Non-pigmented ciliary epithelial cell (primary cell): ENCODE data around the gene SIGLEC1.

Experiments used
- DNase-seq: peaks from one replicate; pipeline ENCODE4 v3.0.0-alpha.2; 2010; ENCODE audit warnings: low read depth

SIGLEC1 gene

DNA sequence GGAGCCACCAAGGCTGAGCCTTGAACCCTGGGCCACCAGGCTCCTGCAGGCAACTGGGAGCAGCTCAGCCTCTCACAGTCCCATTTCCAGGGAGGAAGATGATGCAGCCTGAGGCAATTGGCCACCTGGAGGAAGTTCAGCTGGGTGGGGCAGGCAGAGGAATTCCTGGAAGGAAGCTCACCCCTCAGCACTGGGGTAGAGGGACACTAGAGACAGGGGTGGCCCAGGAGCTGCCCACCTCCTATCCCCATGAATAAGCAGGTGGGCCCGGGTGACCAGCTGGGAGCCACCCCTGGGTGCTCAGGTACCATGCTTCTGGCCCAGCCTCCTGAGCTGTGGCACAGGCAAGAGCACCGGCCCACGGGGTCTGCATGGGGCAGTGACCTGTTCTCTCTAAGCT is 16.5 kb upstream of the SIGLEC1 start:
- no peak for DNase-seq

DNA sequence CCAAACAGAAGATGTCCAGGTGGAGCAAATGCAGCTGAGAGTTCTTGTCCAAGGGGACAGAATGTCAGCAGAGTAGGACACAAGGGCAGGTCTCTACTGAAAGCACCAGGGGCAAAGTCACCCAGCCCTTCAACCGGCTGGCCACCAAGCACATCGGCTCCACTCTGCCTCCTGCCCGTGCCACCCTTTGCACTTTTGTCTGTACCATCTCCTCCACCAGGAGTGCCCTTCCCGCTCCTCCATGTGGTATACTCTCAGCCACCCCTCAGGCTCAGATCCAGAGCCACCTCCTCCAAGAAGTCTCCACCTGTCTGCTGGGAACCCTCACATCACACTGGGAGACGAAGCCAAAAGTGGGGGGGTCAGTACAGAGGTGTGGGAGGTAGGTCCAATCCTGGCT is 16.0 kb upstream of the SIGLEC1 start:
- DNase-seq, result no peak

DNA sequence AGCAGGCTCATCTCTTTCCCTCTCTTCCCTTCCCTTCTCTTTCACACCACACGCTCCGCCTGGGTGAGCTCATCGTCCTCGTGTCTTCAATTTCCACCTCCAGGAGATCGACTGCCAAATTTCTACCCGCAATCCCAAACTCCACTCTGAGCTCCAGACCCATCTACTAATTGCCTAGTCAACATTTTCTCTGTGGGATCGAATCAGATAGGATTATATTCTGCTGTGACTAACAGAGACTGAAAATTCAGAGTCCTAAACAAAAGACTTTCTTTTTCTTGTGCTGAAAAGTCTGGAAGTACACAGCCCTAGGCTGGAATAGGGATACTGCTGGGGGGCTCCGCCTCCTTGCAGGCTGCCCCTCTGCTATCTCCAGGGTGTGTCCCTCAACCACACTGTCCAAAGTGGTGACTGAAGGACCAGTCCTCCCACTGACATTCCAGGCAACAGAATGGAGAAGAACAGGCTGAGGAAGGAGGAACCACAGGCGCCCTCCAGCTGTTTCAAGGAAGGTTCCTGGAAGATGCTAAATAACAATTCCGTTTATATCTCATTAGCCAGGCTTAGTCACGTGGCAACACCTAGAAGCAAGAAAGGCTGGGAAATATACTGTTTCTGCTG is 15.1 kb upstream of the SIGLEC1 start:
- no peak for DNase-seq

DNA sequence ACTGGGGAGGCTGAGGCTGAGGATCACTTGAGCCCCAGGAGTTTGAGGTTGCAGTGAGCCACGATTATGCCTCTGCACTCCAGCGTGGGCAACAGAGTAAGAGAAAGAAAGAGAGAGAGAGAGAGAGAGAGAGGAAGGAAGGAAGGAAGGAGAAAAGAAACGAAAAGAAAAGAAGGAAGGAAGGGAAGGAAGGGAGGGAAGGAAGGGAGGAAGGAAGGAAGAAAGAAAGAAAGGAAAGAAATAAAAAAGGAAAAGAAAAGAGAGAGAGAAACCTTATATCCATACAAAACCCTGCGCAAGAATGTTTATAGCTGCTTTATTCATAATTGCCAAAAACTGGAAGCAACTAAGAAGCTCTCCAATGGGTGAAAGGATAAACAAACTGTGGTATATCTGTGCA is 12.0 kb upstream of the SIGLEC1 start:
- no peak for DNase-seq

DNA sequence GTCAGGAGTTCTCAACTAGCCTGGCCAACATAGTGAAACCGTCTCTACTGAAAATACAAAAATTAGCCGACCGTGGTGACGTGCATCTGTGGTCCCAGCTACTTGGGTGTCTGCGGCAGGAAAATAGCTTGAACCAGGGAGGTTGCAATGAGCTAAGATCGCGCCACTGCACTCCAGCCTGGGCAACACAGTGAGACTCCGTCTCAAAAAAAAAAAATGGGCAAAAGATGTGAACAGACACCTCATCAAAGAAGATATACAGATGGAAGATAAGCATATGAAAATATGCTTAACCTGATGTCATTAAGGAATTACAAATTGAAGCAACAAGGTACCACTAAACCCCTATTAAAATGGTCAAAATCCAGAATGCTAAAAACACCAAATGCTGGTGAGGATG is 10.9 kb upstream of the SIGLEC1 start:
- DNase-seq, result no peak

DNA sequence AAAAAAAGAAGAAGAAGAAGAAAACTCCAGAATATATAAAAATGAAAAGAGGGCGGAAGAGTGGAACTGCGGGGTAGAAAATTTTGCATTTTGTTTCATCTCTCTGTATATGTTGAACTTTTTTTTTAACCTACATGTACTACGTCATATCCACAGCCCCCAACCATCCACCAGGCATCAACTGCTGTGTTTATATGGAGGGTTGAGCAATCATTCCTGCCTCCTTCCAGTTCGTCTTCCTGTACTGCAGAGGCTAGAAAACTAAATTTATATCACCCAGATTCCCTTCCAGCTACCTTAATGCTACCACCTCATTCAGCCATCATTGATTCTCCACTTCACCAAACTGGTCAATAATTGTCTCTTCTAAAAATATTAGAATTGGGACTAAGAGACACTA is 9.5 kb upstream of the SIGLEC1 start:
- DNase-seq, result no peak

DNA sequence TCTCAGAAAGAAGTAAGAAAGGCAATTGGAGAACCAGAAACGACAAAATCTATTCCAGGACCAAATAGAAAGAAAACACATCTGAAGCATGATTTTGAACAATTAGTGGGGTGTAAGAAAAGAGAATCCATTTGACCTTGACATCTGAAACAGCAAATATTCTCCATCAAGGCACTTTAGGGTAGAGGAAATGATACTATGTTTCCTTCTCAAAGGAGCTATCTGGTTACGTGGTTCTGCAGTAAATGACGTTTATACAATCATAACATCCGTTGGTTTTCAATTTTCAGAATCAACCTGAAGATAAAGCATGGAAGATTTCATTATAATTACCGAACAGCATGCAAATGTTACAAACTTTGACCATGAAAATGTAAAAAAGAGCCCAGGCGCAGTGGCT is 8.2 kb upstream of the SIGLEC1 start:
- DNase-seq, result no peak

DNA sequence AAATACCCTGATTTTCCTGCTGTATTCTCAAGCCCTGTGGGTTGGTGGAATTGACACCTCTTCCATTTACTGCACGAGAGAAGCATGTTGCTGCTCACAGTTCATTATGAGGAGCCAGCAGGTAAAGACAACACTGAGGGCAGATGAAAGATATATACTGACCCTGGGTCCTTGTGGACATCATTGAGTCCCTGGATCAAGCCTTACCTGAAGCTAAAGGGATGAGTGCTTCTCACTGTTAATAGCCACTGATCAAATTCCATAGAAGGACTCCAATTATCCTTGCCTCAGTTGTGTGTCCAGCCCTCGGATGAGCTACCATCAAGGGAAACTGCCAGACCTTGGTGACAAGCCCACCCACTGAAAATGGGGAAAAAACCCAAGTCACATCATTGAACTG is 7.7 kb upstream of the SIGLEC1 start:
- DNase-seq, result no peak

DNA sequence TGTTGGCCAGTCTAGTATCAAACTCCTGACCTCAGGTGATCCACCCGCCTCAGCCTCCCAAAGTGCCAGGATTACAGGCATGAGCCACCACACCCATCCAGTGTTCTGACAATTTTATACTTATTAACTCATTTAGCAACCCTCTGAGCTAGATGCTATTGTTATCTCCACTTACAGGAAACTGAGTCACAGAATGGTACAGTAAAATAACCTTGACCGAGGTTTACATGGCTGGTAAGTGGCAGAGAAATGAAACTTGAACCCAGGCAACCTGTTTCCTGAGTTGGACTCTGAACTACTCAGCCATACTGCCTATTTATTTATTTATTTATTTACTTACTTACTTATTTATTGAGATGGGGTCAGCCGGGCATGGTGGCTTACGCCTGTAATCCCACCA is 6.6 kb upstream of the SIGLEC1 start:
- no peak for DNase-seq

DNA sequence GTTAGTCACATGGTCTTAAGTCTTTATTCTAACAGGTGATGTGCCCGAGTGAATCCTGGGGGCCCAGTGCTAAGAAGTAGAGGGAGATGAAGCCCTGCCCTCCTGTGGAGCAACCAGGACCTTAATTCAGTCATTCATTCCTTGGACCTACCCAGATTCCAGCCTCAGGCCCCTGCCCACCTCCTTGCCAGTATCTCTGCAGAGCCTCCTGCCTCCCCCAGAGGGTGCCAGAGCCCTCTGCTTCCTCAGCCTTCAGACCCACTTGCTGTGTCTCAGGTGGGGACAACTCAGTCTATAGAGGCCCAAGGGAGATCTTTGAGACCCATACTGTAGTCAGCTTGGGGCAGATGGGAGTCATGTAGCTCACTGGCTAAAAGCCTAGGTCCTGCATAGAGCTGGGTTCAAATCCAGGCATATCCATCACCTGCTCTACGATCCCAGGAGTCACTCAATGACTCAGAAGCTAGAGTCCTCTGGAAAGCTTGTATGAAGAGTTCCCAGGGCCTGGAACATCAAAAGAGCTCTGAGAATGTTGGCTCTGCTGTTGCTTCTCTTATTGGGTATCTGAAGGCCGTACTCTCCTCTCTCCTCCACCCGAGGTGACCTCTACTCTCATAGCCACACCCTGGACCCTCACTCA is 3.9 kb upstream of the SIGLEC1 start:
- DNase-seq, result no peak

DNA sequence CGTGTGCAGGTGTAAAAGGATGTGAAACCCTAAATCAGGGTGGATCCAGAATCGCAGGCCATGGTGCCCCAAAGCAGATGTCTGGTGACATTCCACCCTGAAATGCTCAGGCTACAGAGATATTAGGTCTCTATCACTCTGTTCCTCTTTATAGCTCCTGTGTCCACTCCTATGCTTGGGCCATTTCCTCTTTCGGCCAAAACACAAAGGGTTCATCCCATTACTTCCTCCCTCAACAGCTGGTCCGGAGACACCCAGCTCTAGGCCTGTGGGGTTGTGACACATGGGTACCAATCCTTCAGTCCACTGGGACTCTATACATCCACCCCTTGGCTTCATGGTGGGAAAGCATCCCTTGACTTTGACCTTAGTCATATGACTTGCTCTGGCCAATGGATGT is 1.7 kb upstream of the SIGLEC1 start:
- no peak for DNase-seq

DNA sequence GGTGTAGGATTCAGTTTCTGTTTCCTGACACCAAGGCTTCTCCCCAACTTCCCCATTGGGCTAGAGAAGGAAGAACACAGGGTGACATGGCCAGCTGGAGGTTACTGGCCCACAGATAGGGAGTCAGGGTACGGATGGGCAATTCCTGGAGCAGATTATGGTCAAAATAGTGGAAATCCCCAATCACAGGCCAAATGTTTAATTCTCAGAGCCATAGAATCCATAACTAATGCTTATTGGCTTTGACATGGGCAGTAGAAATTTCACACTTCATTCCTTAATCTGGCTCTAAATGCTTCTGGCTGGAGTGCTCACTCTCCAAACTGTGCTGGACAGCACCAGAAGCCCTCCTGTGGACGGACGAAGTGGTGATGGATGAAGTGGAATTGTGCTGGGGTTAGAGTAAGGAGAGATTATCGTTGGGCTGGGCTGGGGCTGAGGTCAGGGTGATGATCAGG is 887 bp downstream of the SIGLEC1 start:
- no peak for DNase-seq

DNA sequence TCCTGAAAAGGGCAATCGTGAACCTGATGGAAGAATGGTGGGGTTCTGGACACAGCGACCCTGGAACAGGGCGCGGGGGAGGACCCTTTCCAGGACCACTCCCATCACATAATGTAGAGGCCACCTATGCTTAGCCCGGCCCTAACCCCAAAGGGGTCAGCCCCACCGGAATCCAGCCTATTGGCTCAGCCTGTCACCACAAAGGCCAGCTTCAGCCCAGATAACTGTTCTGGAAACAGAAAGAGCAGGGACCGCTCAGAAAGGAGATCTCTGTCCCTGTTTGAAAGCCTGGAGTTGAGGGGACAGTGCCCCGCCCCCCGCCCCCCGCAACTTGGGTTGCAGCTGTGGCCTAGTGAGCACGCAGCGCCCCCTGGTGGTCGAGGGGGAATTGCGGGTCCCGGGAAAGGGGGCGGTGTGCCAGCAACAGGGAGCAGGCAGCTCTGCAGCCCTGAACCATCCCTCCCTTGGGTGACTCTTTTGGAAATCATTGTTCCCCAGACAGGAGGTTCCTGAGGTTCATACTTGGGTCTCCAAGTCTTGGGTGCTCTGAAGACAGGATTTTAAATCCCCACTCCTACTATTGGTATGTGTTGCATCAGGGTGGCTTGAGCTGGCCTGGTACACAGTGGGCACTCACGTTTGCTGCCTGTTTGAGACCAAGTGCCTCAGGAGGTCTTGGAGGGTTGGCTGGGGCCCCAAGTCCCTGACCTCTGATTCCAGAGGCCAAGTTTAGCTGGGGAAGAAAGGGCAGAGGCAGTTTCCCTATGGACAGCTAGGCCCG is 1.5 kb downstream of the SIGLEC1 start:
- no peak for DNase-seq

DNA sequence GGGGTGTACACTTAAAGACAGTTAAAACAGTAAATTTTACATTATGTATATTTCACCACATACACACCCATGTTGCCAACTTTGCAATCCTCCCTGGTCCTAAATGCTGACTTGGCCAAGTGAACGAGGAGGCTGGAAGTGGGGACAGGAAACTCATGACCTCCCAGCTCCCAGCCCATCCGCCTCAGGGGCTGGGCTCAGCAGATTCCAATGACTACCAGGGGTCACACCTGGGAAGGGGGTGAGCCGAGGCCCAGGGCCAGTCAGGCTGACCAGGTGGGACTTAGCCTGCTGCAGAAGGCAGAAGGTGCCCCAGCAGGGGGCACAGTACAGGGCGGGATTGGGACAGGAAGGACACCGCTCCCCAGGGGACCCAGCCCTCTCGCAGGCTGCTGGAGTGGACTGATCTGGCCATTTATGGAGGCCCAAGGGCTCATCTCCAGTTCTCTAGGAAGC is 2.4 kb downstream of the SIGLEC1 start:
- DNase-seq, result no peak

DNA sequence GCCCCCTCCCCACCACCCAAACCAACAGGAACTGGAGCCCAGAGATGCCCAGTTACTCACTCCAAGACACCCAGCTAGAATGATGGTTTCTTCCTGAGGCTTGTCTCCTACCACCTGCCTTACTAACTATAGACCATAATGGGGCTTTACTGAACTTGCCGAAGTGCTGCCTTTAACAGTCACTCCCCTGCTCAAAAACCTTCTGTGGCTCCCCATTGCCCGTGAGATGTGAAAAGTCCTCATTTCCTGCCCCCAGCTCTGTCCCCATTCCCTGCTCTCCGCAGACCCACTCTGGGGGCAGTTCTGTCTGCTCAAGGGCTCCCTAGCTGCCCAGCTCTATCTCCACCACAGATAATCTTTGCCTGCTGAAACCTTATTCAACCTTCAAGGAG is 4.9 kb downstream of the SIGLEC1 start:
- no peak for DNase-seq

DNA sequence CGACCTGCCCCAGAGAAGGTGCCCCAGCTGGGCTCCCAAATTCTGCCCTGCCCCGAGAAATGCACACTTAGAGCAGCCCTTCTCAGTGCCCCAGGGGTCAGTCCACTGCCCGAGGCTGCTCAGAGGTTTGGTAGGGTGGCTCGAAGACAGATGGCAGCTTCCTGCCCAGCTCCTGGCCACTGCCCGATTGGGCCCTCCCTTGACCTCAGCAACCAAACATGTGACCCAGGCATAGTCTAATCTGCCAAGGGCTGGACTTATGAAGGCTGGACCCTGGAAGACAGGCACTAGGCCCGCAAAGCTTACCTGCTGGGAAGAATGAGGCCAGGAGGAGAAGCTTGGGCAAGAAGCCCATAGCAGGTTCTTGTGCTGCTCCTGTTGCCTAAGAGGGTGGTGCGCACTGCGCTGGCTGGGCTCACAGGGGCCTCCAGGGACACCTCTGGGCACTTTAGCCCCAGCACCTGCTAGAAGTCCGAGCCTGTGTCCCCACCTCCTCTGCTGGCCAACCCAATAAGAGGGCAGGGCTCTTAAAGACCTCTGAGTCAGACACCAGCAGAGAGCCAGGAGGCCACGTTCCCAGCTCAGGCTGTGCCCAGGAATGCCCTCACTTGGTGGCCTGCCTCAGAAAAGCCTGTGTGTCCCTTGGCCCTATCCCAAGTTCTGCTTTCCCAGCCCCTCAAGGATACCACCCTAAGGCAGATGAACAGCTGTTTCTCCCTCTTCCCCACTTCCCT is 5.5 kb downstream of the SIGLEC1 start:
- no peak for DNase-seq

DNA sequence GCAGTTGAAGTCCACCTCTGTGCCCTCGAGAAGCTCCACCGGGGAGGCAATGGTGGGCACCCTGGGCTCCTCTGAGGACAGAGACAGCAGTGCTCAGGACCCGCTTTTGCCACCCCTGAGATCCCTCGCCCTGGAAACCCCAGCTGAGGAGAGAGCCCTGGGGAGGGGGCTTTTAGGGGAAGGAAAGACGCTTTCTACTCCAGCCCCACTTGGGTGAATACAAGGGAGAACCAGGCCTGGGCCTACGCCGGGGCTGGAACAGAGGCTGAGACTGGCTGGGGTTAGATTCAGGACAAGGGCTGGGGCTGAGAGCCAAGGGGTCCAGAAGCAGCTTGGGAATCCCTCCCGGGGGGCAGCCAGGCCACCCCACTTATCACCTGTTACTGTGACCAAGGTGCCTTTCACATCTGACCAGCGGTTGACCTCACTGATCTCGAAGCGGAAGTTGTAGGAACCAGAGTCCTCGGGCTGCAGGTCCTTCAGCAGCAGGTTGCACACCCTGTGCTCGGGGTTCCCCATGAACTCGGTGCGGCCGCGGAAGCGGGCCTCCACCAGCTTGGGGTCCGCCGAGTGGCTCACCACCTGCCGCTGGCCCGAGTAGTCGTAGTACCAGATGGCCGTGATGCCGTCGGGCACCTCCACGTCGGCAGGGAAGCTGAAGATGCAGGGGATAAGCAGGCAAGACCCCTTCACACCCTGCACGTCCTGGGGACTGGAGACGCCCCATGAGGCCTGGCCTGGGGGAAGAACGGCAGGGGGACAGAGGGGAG is 6.2 kb downstream of the SIGLEC1 start:
- no peak for DNase-seq

DNA sequence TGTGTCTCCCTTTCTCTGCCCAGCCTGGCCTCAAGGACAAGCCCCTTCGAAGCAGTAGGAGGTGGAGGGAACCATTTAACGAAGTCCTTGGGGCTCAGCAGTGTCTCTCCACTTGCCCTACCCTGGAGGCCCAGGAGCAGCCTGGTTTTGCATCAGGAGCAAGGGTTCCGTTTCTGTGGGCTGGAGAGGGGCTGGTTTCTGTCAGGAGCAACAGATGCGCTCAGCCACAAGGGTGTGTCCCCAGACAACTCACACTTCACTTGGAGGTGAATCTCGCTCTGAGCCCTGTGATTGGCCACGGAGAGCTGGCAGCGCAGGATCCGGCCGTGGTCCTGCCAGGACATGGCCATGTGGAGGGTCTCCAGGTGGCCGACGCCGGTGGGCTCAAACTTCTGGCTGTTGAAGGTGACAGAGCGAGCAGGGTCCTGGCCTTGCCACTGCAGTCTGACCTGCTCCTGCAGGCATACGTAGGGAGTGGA is 6.9 kb downstream of the SIGLEC1 start:
- no peak for DNase-seq

DNA sequence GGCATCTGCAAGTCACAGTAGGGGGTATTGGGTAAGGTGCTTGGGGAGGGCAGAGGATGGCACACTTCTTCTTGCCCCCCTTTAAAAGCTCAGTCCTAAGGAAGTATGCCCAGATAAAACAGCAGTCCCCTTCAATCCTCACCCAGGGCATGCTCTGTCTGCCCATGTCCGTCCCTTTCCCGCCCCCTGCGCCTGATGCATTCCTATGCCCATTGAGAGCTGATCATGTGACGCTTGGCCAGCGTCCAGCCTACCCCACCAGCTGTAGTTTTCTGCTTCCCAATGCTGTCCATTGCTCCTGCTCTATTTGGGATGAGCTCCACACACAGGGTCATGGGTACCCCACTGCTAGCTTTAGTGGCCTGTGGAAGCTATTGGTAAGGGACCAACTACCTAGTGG is 8.3 kb downstream of the SIGLEC1 start:
- DNase-seq, result no peak

DNA sequence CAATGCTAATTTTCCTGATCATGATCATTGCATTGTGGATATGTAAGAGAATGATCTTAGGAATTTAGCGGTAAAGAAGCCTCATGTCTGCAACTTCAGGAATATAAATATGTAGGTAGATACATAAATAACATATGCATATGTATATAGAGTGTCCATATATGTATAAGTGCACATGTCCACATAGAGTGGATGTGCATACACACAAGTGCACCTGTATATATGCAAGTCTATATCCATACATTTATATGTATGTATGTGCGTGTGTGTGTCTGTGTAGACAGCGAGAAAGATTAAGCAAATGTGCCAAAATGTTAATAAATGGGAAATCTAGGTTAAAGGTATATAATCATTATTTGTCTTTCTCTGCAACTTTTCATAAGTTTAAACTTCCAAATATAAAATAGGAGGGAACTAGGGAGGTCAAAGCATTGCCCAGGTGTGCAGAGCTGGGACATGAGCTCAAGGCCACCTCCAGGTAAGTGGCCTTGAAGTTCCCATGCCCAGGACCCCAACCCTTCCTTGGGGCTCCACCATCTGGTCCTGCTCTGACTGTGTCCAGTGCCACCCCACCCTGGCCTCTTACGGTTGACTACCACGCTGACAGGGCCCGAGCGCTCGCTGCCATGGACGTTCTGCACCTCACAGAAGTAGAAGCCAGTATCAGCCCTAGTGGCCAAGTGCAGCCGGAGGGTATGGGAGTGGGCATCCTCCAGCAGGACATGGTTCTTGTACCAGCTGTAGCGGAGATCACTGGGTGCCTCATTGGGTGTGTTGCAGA is 9.6 kb downstream of the SIGLEC1 start:
- no peak for DNase-seq
